Measurements from ENCODE around the gene MYO5A.
"Not testable (repeated sequence)": the region's sequence is repeated elsewhere in the genome, so short reads cannot be mapped to it uniquely, and the experiment has no call there.

Gene MYO5A

DNA sequence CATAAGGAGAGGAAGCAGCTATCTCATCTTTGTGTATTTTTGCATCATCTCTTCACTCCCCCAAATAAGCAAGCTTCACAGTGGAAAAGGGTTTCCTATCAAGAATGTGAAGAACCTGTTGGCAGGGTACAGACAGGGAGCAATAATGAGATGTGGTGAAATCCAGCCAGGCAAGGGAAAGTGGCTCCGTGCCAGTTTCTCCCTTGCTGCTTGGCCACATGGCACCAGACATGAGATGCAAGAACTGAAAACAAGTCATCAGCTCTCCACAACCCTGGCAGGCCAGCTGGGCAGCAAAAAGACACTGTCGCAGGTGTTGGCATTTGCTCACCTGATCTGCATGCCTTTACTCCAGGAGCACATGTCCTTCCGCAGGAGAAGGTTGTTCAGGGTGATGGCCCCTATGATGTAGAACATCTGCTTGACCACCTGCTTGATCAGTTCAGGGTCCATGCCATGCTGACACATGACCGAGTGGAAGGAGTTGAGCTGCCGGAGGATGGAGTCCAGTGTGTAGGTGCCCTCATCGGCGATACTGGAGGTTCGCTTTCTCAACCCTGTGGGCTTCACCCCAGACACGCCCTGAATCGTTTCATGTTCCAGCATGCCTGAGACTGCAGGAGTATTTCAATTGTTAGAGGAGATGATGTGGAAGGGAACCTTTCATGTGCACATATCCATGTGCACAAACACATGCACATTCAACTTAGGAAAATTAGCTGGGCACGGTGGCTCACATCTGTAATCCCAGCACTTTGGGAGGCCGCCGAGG, 209.8 kb downstream of the MYO5A start:
- peak; percentile 12 for DNase-seq

GRCh38 chr15:52317688-52318087, 211.0 kb downstream of the MYO5A start:
- DNase-seq: no peak

DNA sequence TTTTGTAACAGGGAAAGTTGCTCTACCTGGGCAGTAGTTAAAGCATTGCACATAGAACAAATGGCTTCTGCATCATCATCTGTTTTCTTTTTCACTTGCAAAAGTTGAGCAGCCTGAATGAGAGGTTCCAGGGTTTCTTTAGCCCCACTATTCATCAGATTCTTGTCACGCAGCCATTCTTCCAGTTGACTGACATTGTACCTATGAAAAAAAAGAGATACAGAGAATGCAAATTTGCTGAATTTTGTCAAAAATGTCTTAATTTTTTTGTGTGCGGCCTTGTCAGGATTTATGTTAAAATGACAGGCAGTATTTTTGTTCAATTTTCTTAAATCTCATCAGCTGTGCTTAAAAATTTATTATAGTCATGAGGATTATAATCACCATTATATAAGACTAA, 211.7 kb downstream of the MYO5A start:
- no peak for DNase-seq

GRCh38 chr15:52309154-52309548, 219.5 kb downstream of the MYO5A start:
- DNase-seq: no peak

DNA sequence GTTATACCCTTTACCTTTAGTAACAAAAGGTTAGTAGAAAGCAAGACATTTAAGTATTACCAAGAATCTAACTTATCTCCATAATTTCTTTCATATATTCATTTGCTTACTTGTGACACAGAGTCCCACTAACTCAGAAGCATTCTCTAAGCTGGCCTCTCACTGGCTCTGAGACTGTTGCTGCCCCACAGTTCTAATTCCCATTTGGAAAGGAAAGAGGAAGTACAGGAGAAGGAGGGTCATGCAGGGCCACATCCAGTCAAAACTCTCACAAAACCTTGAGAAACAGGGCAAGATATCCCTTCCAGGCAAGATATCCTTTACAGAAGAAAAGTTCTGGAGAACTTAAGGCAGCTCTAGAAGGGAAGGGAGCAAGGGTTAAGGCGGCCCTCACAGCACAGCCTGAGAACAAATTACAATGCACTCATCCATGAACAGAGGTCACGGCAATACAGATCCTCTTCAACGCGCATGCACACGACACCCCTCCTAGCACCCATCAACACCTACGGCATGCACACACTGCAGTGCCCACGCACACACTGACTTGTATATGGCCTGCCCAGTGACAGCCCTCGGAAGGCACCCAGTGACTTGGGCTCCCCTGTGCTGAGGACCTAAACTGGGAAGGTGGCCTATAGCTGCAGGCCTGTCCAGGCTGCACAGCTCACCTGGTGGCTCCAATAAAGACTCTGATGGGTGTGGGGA, 220.1 kb downstream of the MYO5A start:
- no peak for DNase-seq

- no peak for DNase-seq
Observed at GRCh38 chr15:52307847-52308246, 220.8 kb downstream of the MYO5A start.

GRCh38 chr15:52306270-52306669, 222.4 kb downstream of the MYO5A start:
- DNase-seq: no peak

DNA sequence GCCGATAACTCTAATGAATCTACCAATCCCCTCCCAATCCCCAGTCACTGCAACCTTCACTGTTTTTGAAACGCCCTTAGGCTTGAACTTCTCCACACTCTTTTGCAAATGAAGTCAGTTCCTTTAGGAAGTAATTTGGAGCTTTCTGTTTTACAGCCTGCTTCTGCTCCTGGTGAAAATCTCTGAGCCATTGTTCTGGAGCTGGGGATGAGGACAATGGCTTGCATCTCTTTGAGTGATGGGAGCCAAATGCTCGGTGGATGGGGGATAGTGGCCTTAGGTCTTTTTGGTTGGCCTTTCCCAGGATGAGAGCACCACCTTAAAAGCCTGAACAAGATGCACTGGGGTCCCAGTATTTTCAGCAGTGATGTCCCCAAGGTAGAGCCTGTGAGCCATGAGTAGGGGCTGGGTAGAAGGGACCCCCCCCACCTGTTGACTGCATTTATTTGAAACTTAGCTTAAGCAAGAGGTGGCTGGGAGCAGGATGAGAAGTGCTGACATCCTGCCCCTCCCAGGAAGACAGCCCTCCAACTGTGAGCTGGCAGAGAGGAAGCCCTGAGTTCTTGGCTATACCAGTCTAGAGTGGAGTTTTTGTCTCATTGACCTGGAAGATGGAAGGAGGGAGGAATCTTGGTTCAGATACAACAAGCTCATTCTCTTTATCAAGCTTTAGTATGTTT, 225.4 kb downstream of the MYO5A start:
- no peak for DNase-seq

DNA sequence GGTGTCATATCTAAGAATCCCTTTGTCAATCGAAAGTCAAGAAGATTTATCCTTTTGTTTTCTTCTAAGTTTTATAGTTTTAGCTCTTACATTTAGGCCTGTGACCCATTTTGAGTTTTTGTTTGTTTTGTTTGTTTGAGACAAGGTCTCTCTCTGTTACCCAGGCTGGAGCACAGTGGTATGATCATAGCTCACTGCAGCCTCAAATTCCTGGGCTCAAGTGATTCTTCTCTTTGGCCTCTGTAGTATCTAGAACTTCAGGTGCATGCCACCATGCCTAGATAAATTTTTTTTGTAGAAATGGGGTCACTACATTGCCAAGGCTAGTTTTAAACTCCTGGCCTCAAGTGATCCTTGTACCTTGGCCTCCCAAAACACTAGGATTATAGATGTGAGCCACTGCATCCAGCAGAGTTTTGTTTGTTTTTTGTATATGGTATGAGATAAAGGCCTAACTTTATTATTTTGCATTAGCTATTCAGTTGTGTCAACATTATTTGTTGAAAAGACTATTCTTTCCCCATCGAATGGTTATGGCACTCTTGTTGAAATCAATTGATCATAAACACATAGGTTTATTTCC, 227.3 kb downstream of the MYO5A start:
- no peak for DNase-seq

GRCh38 chr15:52295421-52296001, 233.2 kb downstream of the MYO5A start, which contains the start of gene MYO5C:
Gene MYO5C, minus strand, starts transcription at chr15:52295804. Its CDS starts 168 bp downstream, at chr15:52295636.
- peak; percentile 56 for DNase-seq

- DNase-seq: no peak
Observed at GRCh38 chr15:52294881-52295420, 233.7 kb downstream of the MYO5A start.

DNA sequence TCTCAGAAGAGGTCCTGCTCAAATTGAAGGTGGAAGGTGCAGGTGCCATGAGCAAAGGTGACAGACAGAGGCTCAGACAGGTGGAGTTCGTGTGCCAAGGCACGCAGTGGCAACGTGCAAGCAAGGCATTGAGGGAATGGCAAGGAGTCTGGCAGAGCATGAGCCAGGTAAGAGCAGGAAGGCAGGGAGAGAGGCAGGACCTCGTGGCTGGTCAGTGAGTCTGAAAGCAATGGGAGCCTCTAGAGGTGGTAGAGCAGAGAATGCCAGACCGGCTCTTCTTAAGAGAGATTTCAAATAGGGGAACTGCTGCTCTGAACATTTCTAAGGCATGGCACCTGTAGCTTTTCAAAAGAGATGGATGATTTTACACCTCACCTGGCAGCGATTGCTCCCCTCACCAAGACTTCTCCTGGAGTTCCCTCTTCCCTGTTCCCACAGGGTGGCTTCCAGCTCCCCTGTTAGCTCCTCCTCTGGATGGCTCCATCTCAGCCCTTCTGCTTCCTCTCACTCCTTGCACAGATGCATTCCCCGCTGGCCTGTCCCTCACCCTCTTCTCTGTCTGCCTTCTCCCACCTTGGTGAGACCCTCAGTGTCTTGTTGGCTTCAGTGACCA, 235.8 kb downstream of the MYO5A start:
- no peak for DNase-seq

- no peak for DNase-seq
Observed at GRCh38 chr15:52291204-52291603, 237.5 kb downstream of the MYO5A start.

DNA sequence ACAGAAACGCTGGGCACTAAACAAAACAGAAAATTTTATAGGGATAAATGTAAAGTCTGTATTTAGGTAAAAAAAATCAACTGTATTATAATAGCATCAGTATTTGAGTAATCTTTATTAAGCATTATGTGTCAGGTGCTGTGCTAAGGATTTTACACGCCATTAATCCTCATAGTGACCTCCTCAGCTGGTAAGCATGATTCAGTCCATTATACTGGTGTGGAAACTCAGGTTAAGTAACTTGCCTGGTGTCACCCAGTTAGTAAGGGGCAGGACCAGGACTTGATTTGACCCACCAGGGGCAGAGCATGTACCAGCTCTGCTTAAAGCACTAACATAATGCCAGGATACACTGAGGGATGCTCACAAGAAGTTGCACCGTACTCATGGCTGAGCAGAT, 237.9 kb downstream of the MYO5A start:
- no peak for DNase-seq

DNA sequence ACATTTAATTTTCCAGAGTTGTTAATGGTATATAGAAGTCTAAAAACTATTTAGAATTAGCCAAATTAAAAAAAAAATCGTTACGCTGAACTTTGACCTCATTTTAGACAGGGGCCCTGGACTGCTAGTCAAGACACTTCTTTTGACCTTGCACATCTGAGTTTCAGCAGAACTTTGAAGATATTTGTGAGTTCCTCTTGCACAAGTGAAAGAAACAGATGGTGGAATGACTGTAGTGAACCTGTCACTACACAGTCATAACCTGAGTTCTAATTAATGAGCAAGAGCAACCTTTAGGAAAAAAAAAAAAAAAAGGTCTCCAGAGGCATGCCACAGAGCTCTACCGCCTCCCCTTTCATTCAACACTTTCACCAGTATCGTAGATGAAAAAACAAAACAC, 238.4 kb downstream of the MYO5A start:
- no peak for DNase-seq

DNA sequence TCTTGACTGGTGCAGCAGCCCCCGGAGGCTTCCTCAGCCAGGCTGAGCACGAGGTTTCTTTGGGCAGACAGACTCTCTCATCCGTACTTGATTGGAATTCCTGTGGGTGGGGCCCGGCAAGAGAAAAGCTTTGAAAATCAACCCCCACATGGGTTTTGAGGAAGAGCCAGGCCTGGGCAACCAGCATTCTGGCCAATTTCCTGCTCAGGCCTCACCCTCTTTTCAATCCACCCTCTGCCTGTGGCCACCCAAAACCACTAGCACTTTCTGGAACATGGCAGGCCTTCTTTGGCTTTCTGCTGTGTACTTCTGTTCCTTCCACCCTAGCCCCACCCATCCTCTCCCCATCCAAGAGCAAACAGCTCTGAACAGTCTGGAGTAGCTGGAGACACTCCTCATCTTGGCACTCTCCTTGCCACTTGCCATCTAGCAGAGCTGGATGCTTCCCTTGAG, 239.0 kb downstream of the MYO5A start:
- no peak for DNase-seq

GRCh38 chr15:52288986-52289385, 239.7 kb downstream of the MYO5A start:
- no peak for DNase-seq

- no peak for DNase-seq
Observed at GRCh38 chr15:52288051-52288942, 240.4 kb downstream of the MYO5A start.

DNA sequence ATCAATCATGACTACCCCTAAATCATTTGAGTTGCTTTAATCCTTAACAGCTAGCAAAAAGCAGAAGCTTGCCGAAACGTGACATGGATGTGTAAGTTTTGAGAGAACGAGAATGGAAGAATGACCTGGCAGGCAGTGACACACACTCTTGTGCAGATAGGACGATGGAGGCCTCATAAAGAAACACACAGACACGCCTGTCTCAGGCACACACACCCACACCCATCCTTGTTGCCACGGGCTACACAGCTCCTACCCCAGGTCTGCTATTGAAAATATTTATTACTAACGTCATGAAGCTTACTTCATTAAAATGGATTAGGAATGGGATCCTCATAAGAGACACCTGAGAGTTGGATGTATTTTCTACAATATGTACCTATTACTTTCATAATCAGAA, 241.6 kb downstream of the MYO5A start:
- DNase-seq: no peak

DNA sequence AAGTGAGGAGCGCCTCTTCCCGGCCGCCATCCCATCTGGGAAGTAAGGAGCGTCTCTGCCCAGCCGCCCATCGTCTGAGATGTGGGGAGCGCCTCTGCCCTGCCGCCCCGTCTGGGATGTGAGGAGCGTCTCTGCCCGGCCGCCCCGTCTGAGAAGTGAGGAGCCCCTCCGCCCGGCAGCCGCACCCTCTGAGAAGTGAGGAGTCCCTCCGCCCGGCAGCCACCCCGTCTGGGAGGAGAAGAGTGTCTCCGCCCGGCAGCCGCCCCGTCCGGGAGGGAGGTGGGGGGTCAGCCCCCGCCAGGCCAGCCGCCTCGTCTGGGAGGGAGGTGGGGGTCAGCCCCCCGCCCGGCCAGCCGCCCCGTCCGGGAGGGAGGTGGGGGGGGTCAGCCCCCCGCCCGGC, 242.7 kb downstream of the MYO5A start:
- not testable (repeated sequence) for DNase-seq

GRCh38 chr15:52284164-52284563, 244.5 kb downstream of the MYO5A start:
- no peak for DNase-seq

All from NCI-H446 treated with DMSO at 0.1 percent for 48 hours (cell line).